ENCODE measurements around the gene TCF19.
"Not testable (repeated sequence)": the region's sequence is repeated elsewhere in the genome, so short reads cannot be mapped to it uniquely, and the experiment has no call there.

- TF ChIP-seq ETV6 (conservative IDR thresholded peaks at IDR 0.05 in 1 of 2, IDR thresholded peaks at IDR 0.05 in 1 of 2; ENCODE audit: borderline replicate concordance in 1 of 2, low read depth in 1 of 2); IRF4 (IDR thresholded peaks at IDR 0.05; ENCODE audit: low read depth, low read length); SRF (IDR thresholded peaks at IDR 0.05; ENCODE audit: low read depth in 2 of 2, low read length in 2 of 2); NR2C2 (IDR thresholded peaks at IDR 0.05; ENCODE audit: borderline replicate concordance, control insufficient read depth, insufficient read length, low read depth); RCOR1 (conservative IDR thresholded peaks at IDR 0.05; ENCODE audit: low read depth, low read length); TCF12 (IDR thresholded peaks at IDR 0.05; ENCODE audit: low read depth, low read length); POLR2A (IDR thresholded peaks at IDR 0.05; ENCODE audit: low read depth, low read length); SMARCA5 (IDR thresholded peaks at IDR 0.05): not testable (repeated sequence)
These were observed 11.6 kb downstream of the TCF19 start for GRCh38 chr6:31169858-31170599.

Measured in GM12878 (cell line).